HG03469 (cell line): ENCODE data around the gene RLN2.
"Not testable (repeated sequence)": the region's sequence is repeated elsewhere in the genome, so short reads cannot be mapped to it uniquely, and the experiment has no call there.

ENCODE experiments used
- ATAC-seq: cut with Tn5 transposase; IDR thresholded peaks from one replicate; pipeline ENCODE4 v1.9.1; 2021; ENCODE audit warnings: mild to moderate bottlenecking, moderate library complexity, moderate number of reproducible peaks; ENCODE audit not compliant: unreplicated experiment

Gene RLN2, protein sequence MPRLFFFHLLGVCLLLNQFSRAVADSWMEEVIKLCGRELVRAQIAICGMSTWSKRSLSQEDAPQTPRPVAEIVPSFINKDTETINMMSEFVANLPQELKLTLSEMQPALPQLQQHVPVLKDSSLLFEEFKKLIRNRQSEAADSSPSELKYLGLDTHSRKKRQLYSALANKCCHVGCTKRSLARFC

DNA sequence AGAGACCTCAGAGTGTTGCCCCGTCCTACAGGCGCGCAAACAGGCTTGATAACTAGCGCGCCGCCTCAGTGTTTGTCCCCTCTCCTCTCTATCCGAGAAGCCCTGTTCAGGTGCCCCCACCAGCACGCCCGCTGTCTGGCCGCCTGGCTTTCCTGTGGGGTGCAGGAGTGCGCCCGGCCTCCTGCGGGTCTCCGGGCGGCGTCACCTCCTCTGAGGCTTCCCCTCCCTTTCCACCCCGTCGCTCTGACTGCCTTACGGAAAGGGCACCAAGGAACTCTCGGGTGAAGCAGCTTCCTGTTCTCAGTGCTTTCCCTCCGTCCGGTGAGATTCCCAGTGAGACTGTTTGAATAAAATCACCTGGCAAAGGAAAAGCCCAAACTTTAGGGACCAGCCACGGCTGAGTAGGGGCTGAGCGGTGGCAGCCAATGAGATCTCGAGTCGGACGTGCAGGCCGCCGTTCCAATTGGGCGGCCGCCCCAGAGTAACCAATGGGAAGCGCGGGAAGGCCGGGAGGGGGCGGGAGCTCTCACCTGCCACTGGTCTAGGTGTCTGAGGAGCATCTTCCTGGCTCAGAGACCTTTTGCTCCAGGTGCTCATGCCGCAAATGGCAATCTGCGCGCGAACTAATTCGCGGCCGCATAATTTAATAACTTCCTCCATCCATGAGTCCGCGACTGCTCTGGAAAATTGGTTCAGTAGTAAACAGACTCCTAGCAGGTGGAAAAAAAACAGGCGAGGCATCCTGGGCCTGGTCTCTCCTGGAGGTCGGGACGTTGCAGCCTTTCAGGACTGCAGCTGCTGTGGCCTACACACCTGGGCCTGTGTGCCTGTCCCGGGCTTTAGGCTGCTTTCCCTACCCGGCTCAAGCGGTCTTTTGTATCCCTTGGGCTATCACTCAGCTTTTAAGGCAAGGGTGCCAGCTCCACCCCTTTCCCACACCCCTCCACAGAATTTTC, at the start of gene RLN2:
Gene RLN2 (minus strand): TSS at position 877 of the 956 bp plus-strand sequence. CDS start 136 bp downstream, at position 741.
- ATAC-seq: peak; percentile 98

DNA sequence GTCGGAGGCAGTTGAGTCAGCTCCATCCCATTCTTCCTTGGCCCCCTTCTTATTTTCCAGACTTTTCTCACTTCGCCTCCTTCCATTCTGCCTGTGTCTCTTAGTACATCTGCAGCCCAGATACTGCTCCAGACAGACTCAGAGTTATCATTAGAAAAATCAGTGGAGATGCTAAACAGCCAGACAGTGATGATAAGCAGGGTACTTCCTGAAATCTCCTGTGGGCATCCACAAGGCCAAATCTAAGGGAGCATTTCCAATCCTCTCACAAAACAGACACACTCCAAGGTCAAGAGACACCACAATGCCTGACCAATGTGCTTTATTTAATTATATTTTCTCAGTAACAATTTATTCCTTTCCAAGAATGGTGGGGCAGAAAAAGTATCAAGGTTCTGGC, 49.7 kb upstream of the RLN2 start:
- ATAC-seq: no peak

DNA sequence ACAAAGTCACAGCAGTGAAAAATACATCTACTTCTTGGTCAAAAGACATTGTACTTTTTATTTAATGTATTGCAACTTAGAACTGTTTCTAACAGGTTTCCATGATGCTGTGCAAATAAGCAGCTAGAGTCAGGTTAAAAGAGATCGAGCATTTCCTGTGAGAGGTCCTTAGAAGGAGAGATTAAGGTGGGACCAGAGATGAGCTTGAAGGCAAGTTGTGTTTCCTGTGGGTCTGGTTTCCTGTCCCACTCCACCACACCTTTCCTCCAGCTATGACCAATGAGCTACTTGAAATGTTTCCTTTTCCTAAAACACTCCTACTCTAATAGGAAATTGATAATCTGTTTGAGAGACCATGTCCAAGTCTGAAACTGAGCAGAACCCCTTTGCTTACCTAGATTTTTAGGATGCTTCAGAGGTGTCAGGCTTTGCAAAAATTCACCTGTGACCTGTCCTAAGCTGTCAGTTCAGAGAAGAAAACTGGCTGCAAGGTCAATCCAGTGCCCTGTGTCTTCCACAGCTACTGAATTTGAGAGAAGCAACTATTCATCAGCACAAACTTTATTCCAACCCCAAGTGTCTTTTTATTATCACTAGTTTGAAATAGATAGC, 48.2 kb upstream of the RLN2 start:
- no peak for ATAC-seq

DNA sequence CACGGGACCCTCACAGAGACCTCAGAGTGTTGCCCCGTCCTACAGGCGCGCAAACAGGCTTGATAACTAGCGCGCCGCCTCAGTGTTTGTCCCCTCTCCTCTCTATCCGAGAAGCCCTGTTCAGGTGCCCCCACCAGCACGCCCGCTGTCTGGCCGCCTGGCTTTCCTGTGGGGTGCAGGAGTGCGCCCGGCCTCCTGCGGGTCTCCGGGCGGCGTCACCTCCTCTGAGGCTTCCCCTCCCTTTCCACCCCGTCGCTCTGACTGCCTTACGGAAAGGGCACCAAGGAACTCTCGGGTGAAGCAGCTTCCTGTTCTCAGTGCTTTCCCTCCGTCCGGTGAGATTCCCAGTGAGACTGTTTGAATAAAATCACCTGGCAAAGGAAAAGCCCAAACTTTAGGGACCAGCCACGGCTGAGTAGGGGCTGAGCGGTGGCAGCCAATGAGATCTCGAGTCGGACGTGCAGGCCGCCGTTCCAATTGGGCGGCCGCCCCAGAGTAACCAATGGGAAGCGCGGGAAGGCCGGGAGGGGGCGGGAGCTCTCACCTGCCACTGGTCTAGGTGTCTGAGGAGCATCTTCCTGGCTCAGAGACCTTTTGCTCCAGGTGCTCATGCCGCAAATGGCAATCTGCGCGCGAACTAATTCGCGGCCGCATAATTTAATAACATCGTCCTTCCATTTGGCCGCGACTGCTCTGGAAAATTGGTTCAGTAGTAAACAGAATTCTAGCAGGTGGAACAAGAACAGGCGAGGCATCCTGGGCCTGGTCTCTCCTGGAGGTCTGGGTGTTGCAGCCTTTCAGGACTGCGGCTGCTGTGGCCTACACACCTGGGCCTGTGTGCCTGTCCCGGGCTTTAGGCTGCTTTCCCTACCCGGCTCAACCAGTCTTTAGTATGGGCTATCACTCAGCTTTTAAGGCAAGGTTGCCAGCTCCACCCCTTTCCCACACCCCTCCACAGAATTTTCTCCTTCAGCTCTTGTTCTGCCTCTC, 34.8 kb upstream of the RLN2 start, which contains the start of gene RLN1:
Gene RLN1 (minus strand): TSS at position 885 of the 990 bp plus-strand sequence. CDS start 130 bp downstream, at position 755.
- ATAC-seq: peak; percentile 96

DNA sequence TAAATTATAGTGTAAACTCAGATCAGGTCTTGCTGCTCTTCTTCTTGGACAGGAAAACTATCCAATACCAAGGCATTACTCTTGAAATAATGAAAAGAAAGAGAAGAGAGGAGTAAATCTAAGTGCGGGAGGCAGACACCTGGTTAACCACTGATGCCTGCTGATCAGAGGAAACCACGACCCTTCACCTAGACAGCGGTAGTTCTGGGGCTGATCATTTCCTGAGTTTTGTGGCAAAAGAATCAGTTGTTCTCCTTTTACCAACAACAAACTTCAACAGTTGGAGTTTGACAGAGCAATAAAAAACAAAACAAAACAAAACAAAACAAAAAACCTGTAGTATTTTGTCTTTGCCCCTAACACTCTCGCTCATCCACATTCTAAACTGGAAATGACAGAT, 32.2 kb upstream of the RLN2 start:
- no peak for ATAC-seq

DNA sequence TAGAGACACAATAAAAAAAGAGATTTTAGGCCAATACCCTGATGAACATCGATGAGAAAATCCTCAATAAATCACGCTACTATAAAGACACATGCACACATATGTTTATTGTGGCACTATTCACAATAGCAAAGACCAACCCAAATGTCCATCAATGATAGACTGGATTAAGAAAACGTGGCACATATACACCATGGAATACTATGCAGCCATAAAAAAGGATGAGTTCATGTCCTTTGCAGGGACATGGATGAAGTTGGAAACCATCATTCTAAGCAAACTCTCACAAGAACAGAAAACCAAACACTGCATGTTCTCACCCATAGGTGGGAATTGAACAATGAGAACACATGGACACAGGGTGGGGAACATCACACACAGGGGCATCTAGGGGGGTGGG, 26.8 kb upstream of the RLN2 start:
- not testable (repeated sequence) for ATAC-seq

DNA sequence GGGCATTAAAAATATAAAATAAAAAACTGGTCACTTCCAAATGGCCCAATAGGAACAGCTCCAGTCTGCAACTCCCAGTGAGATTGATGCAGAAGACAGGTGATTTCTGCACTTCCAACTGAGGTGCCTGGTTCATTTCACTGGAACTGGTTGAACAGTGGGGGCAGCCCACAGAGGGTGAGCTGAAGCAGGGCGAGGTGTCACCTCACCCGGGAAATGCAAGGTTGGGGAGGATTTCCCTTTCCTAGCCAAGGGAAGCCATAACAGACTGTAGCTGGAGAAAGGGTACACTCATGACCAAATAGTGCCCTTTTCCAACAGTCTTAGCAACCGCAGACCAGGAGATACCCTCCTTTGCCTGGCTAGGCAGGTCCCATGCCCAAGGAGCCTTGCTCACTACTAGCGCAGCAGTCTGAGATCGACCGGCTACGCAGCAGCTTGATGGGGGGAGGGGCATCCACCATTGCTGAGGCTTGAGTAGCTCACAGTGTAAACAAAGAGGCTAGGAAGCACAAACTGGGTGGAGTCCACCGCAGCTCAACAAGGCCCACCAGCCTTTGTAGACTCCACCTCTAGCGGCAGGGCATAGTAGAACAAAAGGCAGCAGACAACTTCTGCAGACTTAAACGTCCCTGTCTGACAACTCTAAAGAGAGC, 22.5 kb upstream of the RLN2 start:
- ATAC-seq: no peak

DNA sequence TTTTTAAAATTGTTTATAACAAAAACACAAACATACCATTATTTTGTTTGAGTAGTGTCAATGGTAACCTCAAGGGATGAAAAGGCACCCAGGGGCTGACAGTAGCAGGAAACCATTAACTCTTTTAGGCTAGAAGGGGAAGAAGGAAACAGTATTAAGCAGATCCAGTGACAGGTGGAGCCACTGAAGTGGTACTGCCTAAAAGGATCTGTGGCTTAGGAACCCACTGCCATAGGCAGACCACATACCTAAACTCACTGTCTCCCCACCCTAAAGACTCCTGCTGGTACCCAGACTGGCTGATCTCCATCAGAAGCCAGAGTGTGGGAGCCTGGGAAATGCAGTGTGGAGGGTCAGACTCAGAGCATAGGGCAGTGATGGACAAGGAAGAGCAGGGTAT, 21.7 kb upstream of the RLN2 start:
- ATAC-seq: no peak

DNA sequence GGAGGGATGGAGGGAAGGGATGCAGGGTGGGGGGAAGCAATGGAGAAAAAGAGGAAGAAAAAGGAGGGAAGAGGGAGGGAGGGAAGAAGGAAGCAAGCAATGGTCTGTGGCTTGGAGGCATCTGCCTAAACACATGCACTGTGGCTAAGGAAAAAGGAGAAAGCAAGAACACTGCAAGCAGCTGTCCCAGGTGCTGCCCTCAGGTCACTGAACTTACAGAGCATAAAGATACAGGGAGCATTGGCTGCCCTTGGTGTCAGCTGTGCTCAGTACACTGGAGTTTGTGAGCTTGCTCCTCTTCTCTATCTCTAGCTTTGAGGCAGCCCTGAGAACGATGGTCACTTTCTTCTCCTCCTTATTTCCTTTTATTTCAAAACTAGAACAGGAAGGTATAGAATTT, 17.1 kb upstream of the RLN2 start:
- not testable (repeated sequence) for ATAC-seq

DNA sequence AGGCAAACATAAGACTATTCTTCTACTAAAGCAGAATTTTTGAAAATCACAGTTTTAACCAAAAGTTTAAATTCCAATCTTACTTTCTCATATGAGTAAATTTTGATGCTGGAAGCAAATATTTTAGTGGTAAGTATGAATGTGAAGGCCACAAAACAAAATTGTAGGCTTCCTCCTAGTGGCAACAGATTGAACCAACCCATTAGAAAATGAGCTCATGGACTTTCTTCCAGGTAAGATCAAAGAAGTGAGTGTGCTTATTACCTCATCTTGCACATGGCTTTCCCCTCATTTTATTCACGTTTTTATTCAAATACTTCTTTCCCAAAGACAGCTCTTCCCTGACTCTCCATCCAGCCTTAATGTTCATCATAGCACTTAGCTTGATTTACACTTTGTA, 16.5 kb upstream of the RLN2 start:
- no peak for ATAC-seq

DNA sequence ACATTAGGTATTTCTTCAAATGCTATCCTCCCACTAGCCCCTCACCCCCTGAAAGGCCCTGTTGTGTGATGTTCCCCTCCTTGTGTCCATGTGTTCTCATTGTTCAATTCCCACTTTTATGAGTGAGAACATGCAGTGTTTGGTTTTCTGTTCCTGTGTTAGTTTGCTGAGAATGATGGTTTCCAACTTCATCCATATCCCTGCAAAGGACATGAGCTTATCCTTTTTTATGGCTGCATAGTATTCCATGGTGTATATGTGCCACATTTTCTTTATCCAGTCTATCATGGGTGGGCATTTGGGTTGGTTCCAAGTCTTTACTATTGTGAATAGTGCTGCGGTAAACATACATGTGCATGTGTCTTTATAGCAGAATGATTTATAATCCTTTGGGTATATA, 11.9 kb upstream of the RLN2 start:
- ATAC-seq: not testable (repeated sequence)

DNA sequence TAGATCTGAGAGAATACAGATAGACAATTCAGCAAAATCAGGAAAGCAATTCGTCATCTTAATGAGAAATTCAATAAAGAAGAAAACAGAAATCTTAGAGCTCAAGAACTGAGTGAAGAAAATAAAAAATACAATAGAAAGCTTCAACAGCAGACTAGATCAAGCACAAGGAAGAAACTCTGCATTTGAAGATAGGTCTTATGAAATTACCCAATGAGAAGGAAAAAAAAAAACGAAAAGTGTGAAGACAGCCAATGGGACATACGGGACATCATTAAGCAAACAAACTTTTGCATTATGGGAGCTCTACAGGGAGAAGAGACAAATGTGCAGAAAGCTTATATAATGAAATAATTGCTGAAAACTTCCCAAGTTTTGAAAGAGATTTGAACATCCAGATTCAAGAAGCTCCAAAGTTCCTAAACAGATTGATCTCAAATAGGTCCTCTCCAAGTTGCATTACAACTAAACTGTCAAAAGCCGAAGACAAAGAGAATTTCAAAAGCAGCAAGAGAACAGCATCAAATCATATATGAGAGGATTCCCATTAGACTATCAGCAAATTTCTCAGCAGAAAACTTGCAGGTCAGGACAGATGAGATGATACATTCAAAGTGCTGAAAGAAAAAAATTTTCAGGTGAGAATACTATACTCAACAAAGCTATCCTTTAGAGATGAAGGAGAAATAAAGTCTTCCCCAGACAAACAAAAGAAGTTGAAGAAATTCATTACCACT, 10.8 kb upstream of the RLN2 start:
- ATAC-seq: no peak

DNA sequence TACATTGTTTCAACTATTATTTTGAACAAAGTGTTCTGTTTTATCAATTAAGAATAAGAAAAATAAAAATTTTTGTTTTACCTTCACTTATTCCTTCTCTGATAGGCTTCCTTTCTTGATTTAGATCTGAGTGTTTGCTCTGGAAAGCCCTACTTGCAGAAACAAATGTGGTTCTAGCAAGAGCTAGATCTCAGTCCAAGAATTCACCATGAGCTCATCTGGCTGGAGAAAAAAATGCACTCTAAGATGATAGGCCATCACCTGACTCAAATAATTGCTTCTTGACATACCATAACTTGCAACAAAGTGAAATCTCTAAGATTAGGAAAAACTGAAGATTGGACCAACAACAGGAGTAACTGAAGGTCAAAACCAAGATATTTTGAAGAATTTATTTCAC, 6.3 kb upstream of the RLN2 start:
- ATAC-seq: no peak

DNA sequence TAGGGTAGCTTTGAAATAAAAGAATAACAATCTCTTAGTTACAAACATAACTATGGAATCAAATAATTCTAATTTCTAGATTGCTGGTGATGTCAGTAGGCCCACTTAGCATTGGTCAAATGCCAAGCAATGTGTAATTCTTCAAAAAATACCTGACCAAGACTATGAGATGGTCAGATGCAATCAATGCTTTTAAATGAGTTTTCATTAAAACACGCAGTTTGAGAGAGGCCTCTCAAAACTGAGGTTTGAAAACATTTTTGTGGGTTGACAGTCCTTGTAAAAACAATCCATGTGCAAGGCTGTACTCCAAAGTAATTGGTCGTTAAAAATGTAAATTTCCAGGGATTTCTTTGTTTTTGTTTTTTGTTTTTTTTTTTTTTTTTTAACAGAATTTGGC, 1.2 kb upstream of the RLN2 start:
- ATAC-seq: no peak

DNA sequence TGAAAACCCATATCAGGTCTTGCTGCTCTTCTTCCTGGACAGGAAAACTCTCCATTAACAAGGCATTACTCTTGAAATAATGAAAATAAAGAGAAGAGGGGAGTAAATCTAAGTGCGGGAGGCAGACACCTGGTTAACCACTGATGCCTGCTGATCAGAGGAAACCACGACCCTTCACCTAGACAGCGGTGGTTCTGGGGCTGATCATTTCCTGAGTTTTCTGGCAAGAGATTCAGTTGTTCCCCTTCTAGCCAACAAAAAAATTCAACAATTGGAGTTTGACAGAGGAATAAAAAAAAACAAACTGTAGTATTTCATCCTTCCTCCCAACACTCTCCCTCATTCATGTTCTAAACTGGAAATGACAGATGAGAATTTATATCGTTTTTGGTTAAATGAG, 3.0 kb downstream of the RLN2 start:
- ATAC-seq: no peak

DNA sequence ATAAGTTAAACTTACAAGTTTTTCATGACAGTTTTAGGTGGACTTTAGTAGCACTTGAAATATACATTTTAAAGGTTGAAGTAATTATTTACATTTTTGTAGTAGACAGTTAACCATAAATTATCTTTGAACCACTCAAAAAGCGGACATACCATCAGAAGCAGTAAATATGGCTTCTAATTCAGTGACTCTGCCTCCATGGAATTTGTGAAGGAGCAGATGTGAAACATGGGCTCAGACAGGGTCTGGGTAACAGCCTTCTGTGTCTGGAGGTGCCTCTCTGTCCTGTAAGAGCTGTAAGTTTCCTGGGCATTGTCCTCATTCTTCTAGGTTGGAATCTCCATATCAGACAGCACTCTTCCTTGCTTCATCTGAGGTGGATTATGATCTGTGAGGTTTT, 12.4 kb downstream of the RLN2 start:
- no peak for ATAC-seq

DNA sequence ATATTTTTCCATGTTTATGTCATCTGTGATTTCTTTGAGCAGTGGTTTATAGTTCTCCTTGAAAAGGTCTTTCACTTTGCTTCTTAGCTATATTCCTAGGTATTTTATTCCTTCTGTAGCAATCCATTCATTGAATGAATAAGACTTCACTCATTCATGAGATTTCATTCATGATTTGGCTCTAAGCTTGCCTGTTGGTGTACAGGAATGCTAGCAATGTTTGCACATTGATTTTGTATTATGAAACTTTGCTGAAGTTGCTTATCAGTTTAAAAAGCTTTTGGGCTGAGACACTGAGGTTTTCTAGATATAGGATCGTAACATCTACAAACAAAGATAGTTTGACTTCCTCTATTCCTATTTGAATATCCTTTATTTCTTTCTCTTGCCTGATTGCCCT, 15.9 kb downstream of the RLN2 start:
- ATAC-seq: no peak

DNA sequence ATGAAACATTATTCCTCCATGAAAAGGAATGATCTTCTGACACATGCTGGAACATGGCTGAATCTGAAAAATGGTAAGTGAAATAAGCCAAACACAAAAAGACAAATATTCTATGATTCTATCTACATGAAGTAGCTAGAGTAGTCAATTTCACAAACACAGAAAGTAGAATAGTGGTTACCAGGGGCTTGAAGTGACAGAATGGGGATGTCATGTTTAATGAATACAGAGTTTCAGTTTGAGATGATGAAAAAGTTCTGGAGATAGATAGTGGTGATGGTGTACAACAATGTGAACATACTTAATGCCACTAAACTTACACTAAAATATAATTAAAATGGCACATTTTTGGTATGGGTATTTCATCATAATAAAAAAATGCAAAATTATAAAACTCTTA, 18.3 kb downstream of the RLN2 start:
- no peak for ATAC-seq

DNA sequence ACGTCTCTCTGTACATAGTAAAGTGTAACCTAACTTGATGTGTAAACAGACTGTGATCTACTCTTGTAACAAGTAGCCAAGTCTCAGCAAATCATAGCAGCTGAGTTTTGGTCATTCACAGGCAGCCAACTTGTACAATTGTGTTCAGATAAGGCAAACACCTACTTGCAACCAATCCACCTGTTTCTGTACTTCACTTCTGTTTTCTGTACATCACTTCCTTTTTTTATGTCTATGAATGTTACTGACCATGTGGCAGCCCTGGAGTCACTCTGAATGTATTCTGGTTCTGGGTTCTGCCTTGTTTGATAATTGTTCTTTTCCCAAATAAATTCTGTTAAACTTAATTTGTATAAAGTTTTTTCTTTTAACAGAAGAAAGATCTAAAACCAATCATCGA, 26.0 kb downstream of the RLN2 start:
- ATAC-seq: no peak
